ENCODE results near the gene NDUFA8.

- TF ChIP-seq POLR2A (IDR thresholded peaks at IDR 0.05; ENCODE audit: low read depth, low read length) (no peak), POLR2AphosphoS5 (IDR thresholded peaks at IDR 0.05; ENCODE audit: low read depth, low read length) (no peak)
Observed at GRCh38 chr9:122140368-122141193, 19.0 kb downstream of the NDUFA8 start.
